Measurements from ENCODE around the gene KLF13. TPM values are rescaled to one million over a fixed set of nuclear protein-coding genes. Genes with fewer than 3 reads are reported as not detected.

The KLF13 gene
- total RNA-seq, 2 donors from 2014 or later, result 25.7 to 38.4 TPM

DNA sequence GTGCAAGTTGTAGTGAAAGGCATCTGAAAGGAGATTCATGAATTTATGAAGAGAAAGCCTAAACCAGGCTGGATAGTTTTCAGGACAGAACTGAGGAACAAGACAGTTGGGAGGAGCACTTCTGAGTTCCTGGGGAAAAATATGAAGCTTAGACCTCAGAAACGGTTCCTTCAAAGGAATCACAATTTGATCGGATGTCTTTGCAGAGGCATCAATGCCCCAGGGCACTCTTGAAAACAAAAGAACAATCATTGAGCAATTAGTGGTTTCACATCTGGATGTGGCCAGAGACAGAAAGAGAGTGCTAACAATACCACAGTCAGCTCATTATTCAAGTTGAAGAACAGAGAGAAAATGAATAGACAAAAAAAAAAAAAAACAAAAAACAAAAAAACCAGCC is 86.2 kb downstream of the KLF13 start:
- Histone ChIP-seq H3K27ac (no peak overlapping the region), H3K4me3 (no peak overlapping the region), H3K36me3 (replicated peaks in 1 of 2; ENCODE audit: insufficient read depth in 1 of 2, low read depth in 2 of 2) (no peaks in the 10 kb centered on the region), H3K9me3 (no peaks in the 10 kb centered on the region), H3K27me3 (no peaks in the 10 kb centered on the region), H3K4me1 (no peaks in the 10 kb centered on the region)
- no peak for DNase-seq
- WGBS, 2 donors, result 86 to 89% methylated on average over 2 of the region's 2 CpGs
- no peak for TF ChIP-seq CTCF (IDR thresholded peaks at IDR 0.05)
- TF ChIP-seq POLR2A (IDR thresholded peaks at IDR 0.05), result no peak
- no peak for ATAC-seq
- intact Hi-C loops (cut with DNase I), result no loop called here

DNA sequence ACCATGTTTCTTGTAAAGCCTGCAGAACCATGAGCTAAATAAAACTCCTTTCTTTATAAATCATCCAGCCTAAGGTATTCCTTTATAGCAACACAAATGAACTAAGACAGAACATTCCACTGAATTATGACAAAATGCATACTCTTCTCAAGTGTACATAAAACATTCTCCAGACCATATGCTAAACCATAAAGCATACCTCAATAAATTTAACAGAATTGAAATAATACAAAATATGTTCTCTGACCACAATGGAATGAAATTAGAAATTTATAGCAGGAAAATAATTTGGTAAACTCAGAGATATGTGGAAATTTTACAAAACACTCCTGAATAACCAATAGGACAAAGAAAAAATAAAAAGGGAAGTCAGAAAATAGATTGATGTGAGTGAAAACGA is 88.6 kb downstream of the KLF13 start:
- Histone ChIP-seq H3K27me3 (no peaks in the 10 kb centered on the region), H3K27ac (no peak overlapping the region), H3K36me3 (replicated peaks in 1 of 2; ENCODE audit: insufficient read depth in 1 of 2, low read depth in 2 of 2) (no peaks in the 10 kb centered on the region), H3K4me3 (no peak overlapping the region), H3K4me1 (no peaks in the 10 kb centered on the region), H3K9me3 (peaks cover 0 to 10% (median 0%) of the 10 kb centered on the region in 3 donors)
- ATAC-seq (no peak), DNase-seq (no peak)
- TF ChIP-seq POLR2A (IDR thresholded peaks at IDR 0.05), result no peak
- no peak for TF ChIP-seq CTCF (IDR thresholded peaks at IDR 0.05)
- WGBS, 2 donors, result 85% methylated on average over 1 of the region's 1 CpG
- intact Hi-C loops (cut with DNase I), result no loop called here

DNA sequence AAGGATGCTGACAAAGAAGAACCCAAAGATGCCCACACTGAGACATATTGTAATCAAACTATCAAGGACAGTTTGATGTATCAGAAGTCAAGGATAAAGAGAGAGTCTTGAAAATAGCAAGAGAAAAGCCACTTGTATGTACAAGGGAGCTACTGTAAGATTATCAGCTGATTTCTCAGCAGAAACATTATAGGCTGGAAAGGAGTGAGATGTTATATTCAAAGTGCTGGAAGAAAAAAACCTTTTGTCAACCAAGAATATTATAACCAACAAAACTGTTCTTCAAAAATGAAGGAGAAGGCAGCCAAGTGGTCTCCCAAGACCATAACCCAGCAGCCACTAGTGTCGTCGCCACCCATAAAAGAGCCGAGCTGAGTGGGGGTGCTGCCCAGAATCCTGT is 93.2 kb downstream of the KLF13 start:
- ATAC-seq (no peak), DNase-seq (no peak)
- TF ChIP-seq POLR2A (IDR thresholded peaks at IDR 0.05) (no peak), CTCF (IDR thresholded peaks at IDR 0.05) (no peak)
- Histone ChIP-seq H3K27ac (no peak overlapping the region), H3K9me3 (peaks cover 0 to 12% (median 0%) of the 10 kb centered on the region in 3 donors), H3K4me1 (no peaks in the 10 kb centered on the region), H3K36me3 (replicated peaks in 1 of 2; ENCODE audit: insufficient read depth in 1 of 2, low read depth in 2 of 2) (no peaks in the 10 kb centered on the region), H3K4me3 (no peak overlapping the region), H3K27me3 (no peaks in the 10 kb centered on the region)
- 97 to 98% methylated on average over 3 of the region's 3 CpGs for WGBS, 2 donors
- intact Hi-C loops (cut with DNase I), result no loop called here

- no peaks in the 10 kb centered on the region for H3K4me1 ChIP-seq
- H3K9me3 ChIP-seq, result no peaks in the 10 kb centered on the region
- 89 to 92% methylated on average over 1 of the region's 1 CpG for WGBS, 2 donors
- no peak for DNase-seq
- H3K36me3 ChIP-seq (replicated peaks in 1 of 2; ENCODE audit: insufficient read depth in 1 of 2, low read depth in 2 of 2), result no peaks in the 10 kb centered on the region
- H3K27me3 ChIP-seq, result no peaks in the 10 kb centered on the region
- no peak overlapping the region for H3K4me3 ChIP-seq
- TF ChIP-seq POLR2A (IDR thresholded peaks at IDR 0.05), result no peak
- no peak for ATAC-seq
- intact Hi-C loops (cut with DNase I), result no loop called here
- no peak overlapping the region for H3K27ac ChIP-seq
Observed at GRCh38 chr15:31427411-31427810, 100.8 kb downstream of the KLF13 start.

Other genes with a start within 250 kb of the KLF13 start
- gene TRPM1, start 225.1 kb upstream of the KLF13 start, total RNA-seq, result not detected

Data from body of pancreas (tissue), 4 donors.